GM23248 (cell line): ENCODE data around the gene DAZL.

Source experiments
- EZH2 ChIP-seq: fragments of 200-600 bp; sonication (generic); IDR thresholded peaks from 2 replicates; pipeline ENCODE4 v1.6.1; 2018; ENCODE audit warnings: antibody characterized with exemption, mild to moderate bottlenecking; ENCODE audit not compliant: insufficient read depth, poor library complexity, severe bottlenecking
- EZH2phosphoT487 ChIP-seq: fragments of 200-600 bp; sonication (generic); IDR thresholded peaks from 2 replicates; pipeline ENCODE4 v1.6.1; 2018; ENCODE audit warnings: antibody characterized with exemption, moderate library complexity, mild to moderate bottlenecking, low read depth; ENCODE audit not compliant: insufficient read depth

DNA sequence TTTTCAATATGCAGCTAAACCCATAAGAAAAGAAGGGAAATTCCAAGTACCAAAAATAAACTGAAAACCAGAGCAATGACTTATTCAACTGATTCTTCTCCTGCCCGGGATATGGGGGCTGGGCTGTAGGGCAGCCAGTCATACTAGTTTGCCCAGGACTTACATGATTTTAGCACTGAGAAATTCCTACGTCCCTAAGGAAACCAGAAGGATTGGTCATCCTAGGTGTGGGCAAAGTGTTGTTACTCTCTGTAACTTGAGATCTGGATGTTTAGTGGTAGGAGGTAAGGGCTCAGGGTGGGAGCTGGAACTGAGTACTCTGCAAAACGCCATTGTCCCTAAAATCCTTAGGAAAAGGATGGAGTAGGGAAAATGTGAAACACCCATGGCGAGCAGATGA is 1.2 kb upstream of the DAZL start:
- TF ChIP-seq EZH2 (no peak), EZH2phosphoT487 (no peak)
